ENCODE results near the gene CDADC1.

Gene CDADC1

GRCh38 chr13:49295244-49295643 is 47.5 kb downstream of the CDADC1 start:
- no peak for DNase-seq (ENCODE audit: low read depth)

- no peak for DNase-seq (ENCODE audit: low read depth)
Measured at GRCh38 chr13:49296659-49297058, 48.9 kb downstream of the CDADC1 start.

- DNase-seq (ENCODE audit: low read depth): no peak
Measured at GRCh38 chr13:49297338-49297737, 49.6 kb downstream of the CDADC1 start.

- no peak for DNase-seq (ENCODE audit: low read depth)
Measured at GRCh38 chr13:49298416-49298815, 50.7 kb downstream of the CDADC1 start.

- no peak for DNase-seq (ENCODE audit: low read depth)
Measured at GRCh38 chr13:49298903-49299605, 51.3 kb downstream of the CDADC1 start.

DNA sequence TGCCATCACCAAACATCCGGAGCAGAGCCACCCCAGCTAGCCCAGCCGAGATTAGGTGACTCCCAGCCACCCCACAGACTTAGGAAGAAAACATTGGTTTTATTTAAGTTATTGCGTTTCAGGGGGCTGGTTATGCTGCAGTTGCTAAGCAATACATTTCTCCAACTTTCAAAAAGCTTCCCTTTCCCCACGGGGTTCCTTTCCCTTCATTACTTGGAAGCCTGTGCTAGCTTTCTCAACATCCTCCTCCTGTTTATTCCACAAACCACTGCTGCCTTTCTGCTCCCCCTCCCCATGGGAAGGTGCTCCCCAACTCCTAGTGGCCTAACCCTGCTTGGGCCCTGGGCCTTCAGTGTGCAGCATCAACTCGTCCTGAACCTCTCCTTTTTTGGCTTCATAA is 52.6 kb downstream of the CDADC1 start:
- no peak for DNase-seq (ENCODE audit: low read depth)

- DNase-seq (ENCODE audit: low read depth): peak; percentile 62
Measured at GRCh38 chr13:49300739-49301589, 53.2 kb downstream of the CDADC1 start.

DNA sequence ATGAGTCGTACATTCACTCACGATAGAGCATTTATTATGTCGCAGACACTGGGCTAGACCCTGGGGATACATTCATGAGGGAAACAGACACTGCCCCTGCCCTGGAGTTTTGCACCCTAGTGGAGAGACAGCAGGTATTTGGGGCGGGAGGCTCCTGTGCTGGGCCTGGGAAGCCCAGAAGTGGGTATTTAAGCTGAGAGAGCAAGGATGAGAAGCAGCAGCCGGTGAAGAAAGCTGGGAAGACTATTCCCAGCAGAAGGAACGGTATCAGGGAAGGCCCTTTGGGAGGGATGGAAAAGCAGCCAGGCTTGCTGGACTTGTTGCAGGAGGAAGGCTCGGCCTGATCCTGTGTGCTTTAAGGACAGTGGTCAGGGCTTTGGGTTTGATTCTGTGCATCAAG is 54.5 kb downstream of the CDADC1 start:
- no peak for DNase-seq (ENCODE audit: low read depth)

DNA sequence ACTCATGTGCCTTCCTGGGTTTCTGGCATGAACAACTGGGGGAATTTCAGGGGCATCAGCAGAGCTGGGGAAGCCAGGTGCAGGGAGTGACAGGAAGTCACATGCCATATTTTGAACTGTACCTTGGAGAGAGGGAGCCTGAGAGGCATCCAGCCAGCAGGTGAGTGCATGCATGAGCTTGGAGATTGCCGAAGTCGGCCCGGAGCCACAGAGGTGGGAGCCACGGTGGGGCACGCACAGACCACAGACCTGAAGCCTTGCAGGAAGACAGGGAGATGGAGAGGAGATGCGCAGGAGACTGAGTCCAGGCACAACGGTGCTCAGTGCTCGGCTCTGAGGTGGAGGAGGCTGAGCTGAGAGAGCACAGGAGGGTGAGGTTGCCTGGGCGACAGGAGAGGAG is 55.1 kb downstream of the CDADC1 start:
- no peak for DNase-seq (ENCODE audit: low read depth)

- no peak for DNase-seq (ENCODE audit: low read depth)
Measured at GRCh38 chr13:49303533-49304252, 56.0 kb downstream of the CDADC1 start.

DNA sequence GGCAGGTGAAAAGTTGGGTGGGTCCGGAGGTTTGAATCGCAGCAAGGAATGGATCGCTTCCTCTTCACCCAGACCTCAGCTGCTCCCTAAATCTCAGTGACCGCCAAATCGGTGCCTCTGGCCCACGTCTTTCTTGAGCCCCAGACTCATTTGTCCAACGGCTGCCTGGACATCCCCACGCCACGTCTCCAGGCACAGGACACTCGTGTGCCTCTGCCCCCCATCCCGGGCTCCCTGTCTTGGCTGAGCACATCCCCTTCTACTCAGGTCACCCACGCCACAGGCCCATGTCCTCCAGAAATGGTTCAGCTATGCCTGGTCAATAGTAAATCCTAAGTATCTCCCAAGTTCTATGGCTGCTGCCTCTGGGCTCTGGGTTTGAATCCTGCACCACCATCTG is 56.6 kb downstream of the CDADC1 start:
- no peak for DNase-seq (ENCODE audit: low read depth)

- no peak for DNase-seq (ENCODE audit: low read depth)
Measured at GRCh38 chr13:49304763-49305700, 57.3 kb downstream of the CDADC1 start.

DNA sequence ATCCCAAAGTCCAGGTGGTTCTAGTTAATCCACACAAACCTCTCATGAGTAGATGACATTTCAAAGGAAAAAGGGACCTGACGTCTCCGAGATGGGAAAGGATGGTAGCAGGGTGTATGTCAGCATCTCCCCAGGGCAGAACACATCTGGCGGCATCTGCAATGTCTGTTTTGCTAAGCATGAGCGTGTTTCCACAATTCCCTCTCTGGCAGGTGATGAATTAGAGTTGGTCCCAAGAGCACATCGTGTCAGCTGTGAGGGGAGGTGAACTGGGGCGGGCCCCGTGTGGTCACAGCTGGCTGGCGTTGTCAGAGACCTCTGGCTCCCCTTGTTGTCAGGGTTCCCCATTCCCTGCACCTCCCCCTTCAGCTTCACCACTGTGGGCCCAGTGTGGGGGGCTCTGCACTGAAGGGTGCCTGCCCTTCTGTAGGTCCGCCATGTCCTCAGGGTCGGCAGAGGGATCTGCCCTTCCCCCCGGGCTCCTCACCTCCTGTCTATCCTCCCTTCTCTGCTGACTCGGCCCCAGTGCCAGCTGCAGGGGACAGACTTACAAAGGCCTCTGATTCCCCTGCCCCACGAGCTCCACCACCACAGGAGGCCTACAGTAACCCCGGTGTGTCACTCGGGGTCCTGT is 58.2 kb downstream of the CDADC1 start:
- DNase-seq (ENCODE audit: low read depth): no peak

- DNase-seq (ENCODE audit: low read depth): no peak
Measured at GRCh38 chr13:49307365-49307764, 59.6 kb downstream of the CDADC1 start.

DNA sequence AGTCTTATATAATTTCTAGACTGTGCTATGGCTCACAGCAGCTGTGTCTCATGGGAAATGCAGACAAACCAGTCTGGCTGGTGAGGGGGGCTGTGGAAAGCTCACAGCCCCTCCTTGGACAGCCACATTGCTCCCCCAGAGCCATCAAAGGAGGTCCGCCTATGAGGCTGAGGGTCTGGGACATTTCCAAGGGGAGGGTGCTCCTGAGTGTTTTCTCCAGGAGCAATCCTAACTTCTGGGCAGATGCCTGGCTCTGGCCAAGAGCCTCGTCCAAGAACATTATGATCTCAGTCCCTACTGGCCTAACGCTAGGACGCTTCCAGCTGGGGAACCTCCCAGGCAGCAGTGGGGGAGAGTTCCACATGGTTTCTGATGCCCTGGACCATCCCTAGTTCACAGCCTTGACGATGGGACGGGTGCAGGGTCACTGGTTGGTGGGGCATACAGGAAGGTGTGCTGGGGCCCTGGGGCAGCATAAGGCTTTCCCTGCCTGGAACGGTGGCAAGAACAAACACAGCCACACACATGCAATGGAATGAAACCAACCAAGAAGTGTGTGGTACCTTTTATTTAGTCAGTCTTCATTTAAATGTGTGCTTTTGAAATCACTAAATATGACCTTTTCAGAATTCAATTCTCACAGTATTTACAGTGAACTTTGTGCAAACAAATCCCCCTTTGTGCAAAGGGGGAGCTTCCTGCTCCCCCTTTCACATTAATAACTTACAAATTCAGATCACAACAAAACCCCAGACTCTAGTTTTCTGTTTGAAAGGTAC is 60.6 kb downstream of the CDADC1 start:
- peak; percentile 94 for DNase-seq (ENCODE audit: low read depth)

DNA sequence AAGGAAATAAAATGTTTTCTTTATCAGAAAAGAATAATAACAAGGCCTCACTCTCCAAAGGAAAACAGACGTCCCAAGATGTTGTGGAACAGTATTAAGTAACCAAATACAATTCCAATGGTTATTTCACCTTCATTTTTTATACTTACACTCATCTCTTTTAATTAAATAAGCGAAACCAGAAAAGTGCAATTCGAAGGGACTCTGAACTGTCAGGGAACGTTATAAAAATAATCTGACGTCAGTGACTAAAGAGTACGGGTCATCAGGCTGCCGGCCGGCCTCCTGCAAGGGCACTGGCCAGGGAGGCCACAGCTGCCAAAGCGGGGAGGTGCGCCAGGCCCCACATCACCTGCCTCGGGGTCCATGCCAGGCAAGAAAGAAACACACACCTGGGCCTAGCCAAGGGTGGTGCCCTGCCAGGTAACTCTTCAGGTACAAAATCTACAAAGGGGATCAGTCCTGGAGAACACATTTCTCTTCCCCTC is 61.2 kb downstream of the CDADC1 start:
- peak; percentile 71 for DNase-seq (ENCODE audit: low read depth)

DNA sequence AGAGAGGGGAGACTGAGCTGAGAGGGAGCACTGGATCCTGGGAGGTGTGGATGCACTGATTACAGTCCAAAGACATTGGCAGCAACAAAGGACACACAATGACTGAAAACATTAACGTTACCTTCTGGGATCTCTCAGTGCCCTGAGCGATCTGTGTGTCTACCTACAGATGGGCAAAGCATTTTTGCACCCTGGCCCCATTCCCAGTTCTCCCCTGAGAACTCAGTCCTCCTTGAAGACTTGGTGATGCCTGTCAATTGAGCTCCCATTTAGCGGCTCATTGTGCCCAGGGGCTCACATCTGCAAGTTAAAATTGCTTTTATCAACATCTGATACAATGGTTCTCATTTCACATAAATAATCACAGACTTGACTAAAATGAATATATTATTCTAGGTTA is 62.5 kb downstream of the CDADC1 start:
- no peak for DNase-seq (ENCODE audit: low read depth)

- DNase-seq (ENCODE audit: low read depth): no peak
Measured at GRCh38 chr13:49311816-49312215, 64.1 kb downstream of the CDADC1 start.

DNA sequence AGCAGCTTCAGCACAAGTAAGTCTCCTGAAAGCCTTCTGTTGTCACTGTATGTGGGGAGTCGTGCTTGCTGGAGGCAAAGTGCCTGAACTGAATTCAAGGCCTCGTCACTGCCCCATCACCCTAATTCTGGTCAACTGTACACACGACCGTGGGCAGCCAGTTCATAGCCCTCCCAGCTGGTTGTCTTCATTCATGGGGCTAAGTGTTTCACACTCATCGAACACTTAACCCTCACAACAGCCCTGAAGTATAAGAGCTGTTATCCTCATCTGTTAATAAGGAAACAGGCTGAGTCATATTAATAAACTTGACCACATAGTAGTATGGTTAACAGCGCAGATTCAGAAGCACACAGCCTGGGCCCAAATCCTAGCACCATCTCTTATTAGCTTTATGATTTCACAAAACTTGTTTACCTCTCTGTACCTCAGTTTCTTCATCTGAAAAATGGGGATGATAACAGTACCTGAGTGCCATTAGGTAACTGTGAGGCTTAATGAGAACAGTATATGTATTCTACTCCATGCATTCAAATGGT is 66.7 kb downstream of the CDADC1 start:
- no peak for DNase-seq (ENCODE audit: low read depth)

GRCh38 chr13:49315036-49315565 is 67.4 kb downstream of the CDADC1 start:
- no peak for DNase-seq (ENCODE audit: low read depth)
